Tibial nerve (tissue), 4 donors: ENCODE data around the gene PYM1. TPM values are rescaled to one million over a fixed set of nuclear protein-coding genes. Genes with fewer than 3 reads are reported as not detected.

Experiments used
- DNase-seq, 2 donors: peaks; one replicate each; pipeline ENCODE4 v3.0.0-alpha.2; 2019; ENCODE audit warnings: low spot score in 2 of 2
- H3K27ac ChIP-seq, 4 donors: fragments of 200-600 bp; sonication (generic) in 3 of 4; one replicate each; pipeline ENCODE4 v1.5.1; 2017 to 2019; ENCODE audit warnings: mild to moderate bottlenecking in 1 of 4
- H3K27me3 ChIP-seq, 2 donors: fragments of 200-600 bp; sonication (generic) in 1 of 2; one replicate each; pipeline versions ENCODE4 v1.5.1 to v1.6.0; 2017 to 2019
- H3K36me3 ChIP-seq, 3 donors: fragments of 200-600 bp; sonication (generic); one replicate each; pipeline ENCODE4 v1.5.1; 2018 to 2019
- H3K4me1 ChIP-seq, 4 donors: fragments of 200-600 bp; sonication (generic) in 3 of 4; one replicate each; pipeline ENCODE4 v1.5.1; 2017 to 2019
- H3K4me3 ChIP-seq, 4 donors: fragments of 200-600 bp; sonication (generic) in 3 of 4; one replicate each; pipeline ENCODE4 v1.5.1; 2017 to 2019; ENCODE audit warnings: mild to moderate bottlenecking in 1 of 4, moderate library complexity in 1 of 4
- H3K9me3 ChIP-seq, 4 donors: fragments of 200-600 bp; sonication (generic) in 3 of 4; one replicate each; pipeline ENCODE4 v1.5.1; 2017 to 2019
- CTCF ChIP-seq, 5 experiments: fragments of 200-600 bp in 3 of 5; fragments of 450-650 bp in 2 of 5; sonication (generic) in 3 of 5; IDR thresholded peaks; one replicate each; pipeline ENCODE4 v1.5.1; 2016 to 2019; ENCODE audit warnings: antibody characterized with exemption in 5 of 5, mild to moderate bottlenecking in 3 of 5, moderate library complexity in 2 of 5
- EP300 ChIP-seq, 2 donors: sonication (generic); formaldehyde crosslinking; IDR thresholded peaks; one replicate each; pipeline ENCODE4 v1.6.1; 2017; ENCODE audit warnings: antibody characterized with exemption in 2 of 2, mild to moderate bottlenecking in 1 of 2
- POLR2A ChIP-seq, 2 donors: fragments of 450-650 bp; IDR thresholded peaks; one replicate each; pipeline ENCODE4 v1.6.1; 2017; ENCODE audit warnings: antibody characterized with exemption in 2 of 2, mild to moderate bottlenecking in 2 of 2, moderate library complexity in 2 of 2
- WGBS, 2 donors: methylation state at CpG; one replicate each; pipeline ENCODE4 v1.1.5; 2018; 5-methylcytosine and 5-hydroxymethylcytosine counted together
- total RNA-seq, 4 donors: library from RNA; depleted of rRNA; stranded (reverse); fragments of >200 nt; gene quantifications; one replicate each; pipeline ENCODE4 v1.1.0, GENCODE V29; 2016

Gene PYM1
- total RNA-seq, 4 donors from 2014 or later = 25.3 to 53.4 (median 39.9) TPM

- Histone ChIP-seq H3K27ac (no peak overlapping the region), H3K9me3 (peaks cover 0 to 18% (median 5%) of the 10 kb centered on the region in 4 donors), H3K4me1 (no peaks in the 10 kb centered on the region), H3K27me3 (no peaks in the 10 kb centered on the region), H3K4me3 (no peak overlapping the region), H3K36me3 (no peaks in the 10 kb centered on the region)
- 78 to 79% methylated on average over 3 of the region's 3 CpGs for WGBS, 2 donors
- no peak for DNase-seq
- TF ChIP-seq POLR2A (IDR thresholded peaks at IDR 0.05) (no peak), EP300 (IDR thresholded peaks at IDR 0.05) (no peak), CTCF (IDR thresholded peaks at IDR 0.05) (no peak)
These were observed 65.8 kb downstream of the PYM1 start for GRCh38 chr12:55861871-55862270.

GRCh38 chr12:55861396-55861795 is 66.3 kb downstream of the PYM1 start:
- Histone ChIP-seq H3K36me3 (no peaks in the 10 kb centered on the region), H3K27me3 (no peaks in the 10 kb centered on the region), H3K27ac (no peak overlapping the region), H3K4me3 (no peak overlapping the region), H3K4me1 (no peaks in the 10 kb centered on the region), H3K9me3 (peaks cover 0 to 18% (median 5%) of the 10 kb centered on the region in 4 donors)
- DNase-seq = no peak
- WGBS, 2 donors = 90 to 95% methylated on average over 8 of the region's 8 CpGs
- no peak for TF ChIP-seq EP300 (IDR thresholded peaks at IDR 0.05)
- TF ChIP-seq POLR2A (IDR thresholded peaks at IDR 0.05) = no peak
- TF ChIP-seq CTCF (IDR thresholded peaks at IDR 0.05) = no peak

- DNase-seq = no peak
- TF ChIP-seq EP300 (IDR thresholded peaks at IDR 0.05) = no peak
- no peak for TF ChIP-seq CTCF (IDR thresholded peaks at IDR 0.05)
- TF ChIP-seq POLR2A (IDR thresholded peaks at IDR 0.05) = no peak
- Histone ChIP-seq H3K4me3 (no peak overlapping the region), H3K9me3 (no peaks in the 10 kb centered on the region), H3K27ac (no peak overlapping the region), H3K36me3 (no peaks in the 10 kb centered on the region), H3K27me3 (no peaks in the 10 kb centered on the region), H3K4me1 (peaks cover 0 to 34% (median 18%) of the 10 kb centered on the region in 4 donors)
- WGBS, 2 donors = 68 to 73% methylated on average over 1 of the region's 1 CpG
These were observed 75.0 kb downstream of the PYM1 start for GRCh38 chr12:55852740-55853139.

Other genes starting within 250 kb of the PYM1 start
- gene ITGA7, start 220.0 kb downstream of the PYM1 start, total RNA-seq = 100 to 1,000 TPM; 118 to 192 (median 146) TPM
- gene BLOC1S1, start 211.8 kb downstream of the PYM1 start, total RNA-seq = 100 to 1,000 TPM; 212 to 322 (median 264) TPM
- 10 to 100 TPM; 28.0 to 54.6 (median 38.4) TPM for gene RDH5, start 207.5 kb downstream of the PYM1 start, total RNA-seq
- 100 to 1,000 TPM; 478 to 624 (median 544) TPM for gene CD63, start 198.9 kb downstream of the PYM1 start, total RNA-seq
- gene GDF11, start 184.8 kb downstream of the PYM1 start, total RNA-seq = 1 to 10 TPM; 1.8 to 5.7 (median 4.0) TPM
- 10 to 100 TPM; 33.3 to 62.8 (median 52.8) TPM for gene SARNP, start 110.2 kb downstream of the PYM1 start, total RNA-seq
- 10 to 100 TPM; 12.9 to 18.6 (median 14.5) TPM for gene ORMDL2, start 109.9 kb downstream of the PYM1 start, total RNA-seq
- 10 to 100 TPM; 34.5 to 51.2 (median 40.9) TPM for gene DNAJC14, start 98.3 kb downstream of the PYM1 start, total RNA-seq
- 10 to 100 TPM in 1 of 4 donors, 1 to 10 TPM in 3; 3.1 to 35.1 (median 5.6) TPM for gene MMP19, start 85.0 kb downstream of the PYM1 start, total RNA-seq
- gene DGKA, start 3.3 kb upstream of the PYM1 start, total RNA-seq = 100 to 1,000 TPM in 1 of 4 donors, 10 to 100 TPM in 3; 24.9 to 544 (median 34.3) TPM
- 1 to 10 TPM in 1 of 4 donors, under 1 TPM in 1, not detected in 2; 0.87 to 1.6 TPM for gene PMEL, start 38.1 kb upstream of the PYM1 start, total RNA-seq
- gene CDK2, start 38.9 kb upstream of the PYM1 start, total RNA-seq = 10 to 100 TPM; 10.3 to 22.2 (median 13.8) TPM
- 100 to 1,000 TPM in 1 of 4 donors, 10 to 100 TPM in 3; 71.7 to 111 (median 83.0) TPM for gene RAB5B, start 46.2 kb upstream of the PYM1 start, total RNA-seq
- 10 to 100 TPM; 20.4 to 39.1 (median 28.1) TPM for gene SUOX, start 69.4 kb upstream of the PYM1 start, total RNA-seq
- gene IKZF4, start 93.1 kb upstream of the PYM1 start, total RNA-seq = 1 to 10 TPM; 3.8 to 9.6 (median 6.4) TPM
- 1,000 to 10,000 TPM in 2 of 4 donors, 100 to 1,000 TPM in 2; 308 to 1,324 (median 859) TPM for gene RPS26, start 114.0 kb upstream of the PYM1 start, total RNA-seq
- gene ERBB3, start 152.3 kb upstream of the PYM1 start, total RNA-seq = 100 to 1,000 TPM in 2 of 4 donors, 10 to 100 TPM in 2; 90.6 to 165 (median 99.8) TPM
- gene PA2G4, start 176.7 kb upstream of the PYM1 start, total RNA-seq = 100 to 1,000 TPM in 1 of 4 donors, 10 to 100 TPM in 3; 79.6 to 104 (median 93.5) TPM
- 1,000 to 10,000 TPM; 2,638 to 4,802 (median 2,805) TPM for gene RPL41, start 188.7 kb upstream of the PYM1 start, total RNA-seq
- gene ZC3H10, start 190.4 kb upstream of the PYM1 start, total RNA-seq = 1 to 10 TPM; 2.9 to 5.1 (median 4.8) TPM
- 100 to 1,000 TPM in 3 of 4 donors, 10 to 100 TPM in 1; 91.2 to 235 (median 210) TPM for gene ESYT1, start 200.4 kb upstream of the PYM1 start, total RNA-seq
- gene MYL6B, start 224.7 kb upstream of the PYM1 start, total RNA-seq = 10 to 100 TPM; 43.5 to 80.4 (median 59.1) TPM
- 1,000 to 10,000 TPM; 1,194 to 1,879 (median 1,515) TPM for gene MYL6, start 230.5 kb upstream of the PYM1 start, total RNA-seq